Fibroblast of villous mesenchyme (primary cell): ENCODE results near the gene RBBP9. TPM values are rescaled to one million over a fixed set of nuclear protein-coding genes. Genes with fewer than 3 reads are reported as not detected.

Source experiments
- DNase-seq: peaks from one replicate; pipeline ENCODE4 v3.0.0-alpha.2; 2010; ENCODE audit warnings: low read depth
- H3K4me3 ChIP-seq: 2 replicates; pipeline ENCODE4 v1.5.1; 2011; ENCODE audit warnings: low read depth, mild to moderate bottlenecking, low read length
- small RNA-seq: library from RNA; depleted of rRNA; stranded (forward); fragments of <200 nt; gene quantifications from one replicate; pipeline ENCODE3, GENCODE V24; 2012
- total RNA-seq: library from RNA; depleted of rRNA; stranded (reverse); fragments of >200 nt; gene quantifications from 2 replicates; pipeline ENCODE4 v1.2.3, GENCODE V29; 2012
- TF ChIP-seq, protein P1 (sequence below): IDR thresholded peaks from 2 replicates; pipeline ENCODE4 v1.5.1; 2012; ENCODE audit warnings: low read depth, mild to moderate bottlenecking, low read length; ENCODE audit not compliant: insufficient read depth

The RBBP9 gene
- total RNA-seq, 1 donor: 20.3 TPM

GRCh38 chr20:18456600-18456999 lies 40.4 kb downstream of the RBBP9 start:
- H3K4me3 ChIP-seq: no peak overlapping the region
- TF ChIP-seq, protein P1, sequence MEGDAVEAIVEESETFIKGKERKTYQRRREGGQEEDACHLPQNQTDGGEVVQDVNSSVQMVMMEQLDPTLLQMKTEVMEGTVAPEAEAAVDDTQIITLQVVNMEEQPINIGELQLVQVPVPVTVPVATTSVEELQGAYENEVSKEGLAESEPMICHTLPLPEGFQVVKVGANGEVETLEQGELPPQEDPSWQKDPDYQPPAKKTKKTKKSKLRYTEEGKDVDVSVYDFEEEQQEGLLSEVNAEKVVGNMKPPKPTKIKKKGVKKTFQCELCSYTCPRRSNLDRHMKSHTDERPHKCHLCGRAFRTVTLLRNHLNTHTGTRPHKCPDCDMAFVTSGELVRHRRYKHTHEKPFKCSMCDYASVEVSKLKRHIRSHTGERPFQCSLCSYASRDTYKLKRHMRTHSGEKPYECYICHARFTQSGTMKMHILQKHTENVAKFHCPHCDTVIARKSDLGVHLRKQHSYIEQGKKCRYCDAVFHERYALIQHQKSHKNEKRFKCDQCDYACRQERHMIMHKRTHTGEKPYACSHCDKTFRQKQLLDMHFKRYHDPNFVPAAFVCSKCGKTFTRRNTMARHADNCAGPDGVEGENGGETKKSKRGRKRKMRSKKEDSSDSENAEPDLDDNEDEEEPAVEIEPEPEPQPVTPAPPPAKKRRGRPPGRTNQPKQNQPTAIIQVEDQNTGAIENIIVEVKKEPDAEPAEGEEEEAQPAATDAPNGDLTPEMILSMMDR: no peak
- DNase-seq: no peak

DNA sequence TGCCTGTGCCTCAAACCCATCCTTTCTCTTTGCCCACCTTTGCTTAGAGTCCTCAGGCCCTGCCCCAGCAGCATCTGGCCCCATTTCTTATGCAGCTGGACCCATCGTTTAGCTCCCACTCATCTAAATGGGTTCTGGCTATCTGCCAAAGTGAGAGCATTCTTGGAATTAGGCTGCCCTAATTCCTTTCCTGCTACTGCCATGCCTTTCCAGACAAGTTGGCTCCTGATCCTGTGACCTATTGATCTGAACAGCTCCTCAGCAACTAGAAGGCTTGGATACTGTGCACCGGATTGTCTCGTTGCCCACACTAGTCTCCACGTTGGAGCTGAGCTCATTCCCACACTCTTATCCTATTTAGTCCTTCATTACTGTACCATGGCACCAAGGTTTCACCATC lies 53.1 kb downstream of the RBBP9 start:
- TF ChIP-seq, protein P1: no peak
- H3K4me3 ChIP-seq: no peak overlapping the region
- DNase-seq: no peak

- TF ChIP-seq, protein P1: no peak
- H3K4me3 ChIP-seq: no peak overlapping the region
- DNase-seq: no peak
Measured at GRCh38 chr20:18440403-18440802, 56.6 kb downstream of the RBBP9 start.

DNA sequence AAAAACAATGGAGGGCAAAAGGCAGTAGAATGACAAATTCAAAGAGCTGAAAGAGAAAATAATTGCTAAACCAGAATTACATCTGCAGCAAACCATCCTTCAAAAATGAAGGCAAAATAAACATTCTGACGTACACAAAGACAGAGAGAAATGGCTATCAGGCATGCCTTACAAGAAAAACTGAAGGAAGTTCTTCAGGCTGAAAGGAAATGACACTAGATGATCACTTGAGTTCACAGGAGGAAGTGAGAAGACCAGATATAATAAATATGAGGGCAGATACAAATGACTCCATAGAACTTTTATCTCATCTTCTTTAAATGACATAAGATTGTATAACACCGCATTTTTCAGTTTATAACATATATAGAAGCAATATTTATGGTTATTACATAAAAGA lies 60.2 kb downstream of the RBBP9 start:
- TF ChIP-seq, protein P1: no peak
- DNase-seq: no peak
- H3K4me3 ChIP-seq: no peak overlapping the region

Small RNA genes within 50 kb of the gene (small RNA-seq; reads per million reads assigned to genes)
- not detected for gene MIR3192

Other genes with a start within 250 kb of the RBBP9 start
- 18.1 and 19.3 TPM in 2 replicates for gene ZNF133, start 208.7 kb downstream of the RBBP9 start, total RNA-seq
- gene DZANK1, start 30.2 kb downstream of the RBBP9 start, total RNA-seq: 0.64 and 1.3 TPM in 2 replicates
- gene POLR3F, start 29.8 kb downstream of the RBBP9 start, total RNA-seq: 11.6 and 18.6 TPM in 2 replicates
- 41.6 and 67.4 TPM in 2 replicates for gene SEC23B, start 10.7 kb upstream of the RBBP9 start, total RNA-seq
- gene SMIM26, start 70.2 kb upstream of the RBBP9 start, total RNA-seq: 44.0 and 57.3 TPM in 2 replicates
- 47.1 and 70.5 TPM in 2 replicates for gene DTD1, start 90.8 kb upstream of the RBBP9 start, total RNA-seq